Stomach (tissue), 4 donors: ENCODE measurements around the gene MREG.

ENCODE experiments used
- EP300 ChIP-seq: sonication (generic); formaldehyde crosslinking; IDR thresholded peaks from one replicate; pipeline ENCODE4 v1.6.1; 2017; ENCODE audit warnings: antibody characterized with exemption
- TF ChIP-seq, protein P1 (sequence below), 7 experiments: fragments of 450-650 bp in 4 of 7; fragments of 200-600 bp in 3 of 7; sonication (generic) in 3 of 7; IDR thresholded peaks; one replicate each; pipeline ENCODE4 v1.5.1; 2016 to 2019; ENCODE audit warnings: antibody characterized with exemption in 7 of 7, control low read depth in 2 of 7, mild to moderate bottlenecking in 1 of 7

DNA sequence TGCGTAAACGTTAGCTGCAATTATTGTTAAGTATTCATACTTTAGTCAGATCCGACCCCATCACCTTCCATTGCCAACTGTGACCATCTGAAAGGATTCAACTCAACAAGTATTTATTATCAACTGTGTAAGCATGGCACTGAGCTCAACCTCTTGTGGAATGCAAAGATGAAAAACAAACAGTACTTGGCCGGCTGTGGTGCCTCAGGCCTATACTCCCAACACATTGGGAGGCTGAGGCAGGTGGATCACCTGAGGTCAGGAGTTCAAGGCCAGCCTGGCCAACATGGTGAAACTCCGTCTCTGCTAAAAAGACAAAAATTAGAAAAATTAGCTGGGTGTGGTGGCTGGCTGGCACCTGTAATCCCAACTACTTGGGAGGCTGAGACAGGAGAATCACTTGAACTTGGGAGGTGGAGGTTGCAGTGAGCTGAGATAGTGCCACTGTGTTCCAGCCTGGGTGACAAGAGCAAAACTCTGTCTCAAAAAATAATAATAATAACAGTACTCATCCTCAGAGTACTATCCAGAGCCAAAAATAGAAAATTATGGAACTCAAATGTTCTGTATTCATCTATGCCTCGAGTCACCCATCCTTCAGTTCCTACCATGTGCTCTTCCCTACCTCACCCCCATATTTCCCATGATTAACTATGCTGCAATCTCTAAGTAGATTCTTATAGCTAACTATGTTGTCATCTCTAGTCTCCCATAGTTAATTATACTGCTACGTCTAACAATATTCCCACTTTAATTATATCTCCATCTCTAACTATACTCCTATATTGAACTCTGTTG is 8.6 kb upstream of the MREG start:
- TF ChIP-seq, protein P1, sequence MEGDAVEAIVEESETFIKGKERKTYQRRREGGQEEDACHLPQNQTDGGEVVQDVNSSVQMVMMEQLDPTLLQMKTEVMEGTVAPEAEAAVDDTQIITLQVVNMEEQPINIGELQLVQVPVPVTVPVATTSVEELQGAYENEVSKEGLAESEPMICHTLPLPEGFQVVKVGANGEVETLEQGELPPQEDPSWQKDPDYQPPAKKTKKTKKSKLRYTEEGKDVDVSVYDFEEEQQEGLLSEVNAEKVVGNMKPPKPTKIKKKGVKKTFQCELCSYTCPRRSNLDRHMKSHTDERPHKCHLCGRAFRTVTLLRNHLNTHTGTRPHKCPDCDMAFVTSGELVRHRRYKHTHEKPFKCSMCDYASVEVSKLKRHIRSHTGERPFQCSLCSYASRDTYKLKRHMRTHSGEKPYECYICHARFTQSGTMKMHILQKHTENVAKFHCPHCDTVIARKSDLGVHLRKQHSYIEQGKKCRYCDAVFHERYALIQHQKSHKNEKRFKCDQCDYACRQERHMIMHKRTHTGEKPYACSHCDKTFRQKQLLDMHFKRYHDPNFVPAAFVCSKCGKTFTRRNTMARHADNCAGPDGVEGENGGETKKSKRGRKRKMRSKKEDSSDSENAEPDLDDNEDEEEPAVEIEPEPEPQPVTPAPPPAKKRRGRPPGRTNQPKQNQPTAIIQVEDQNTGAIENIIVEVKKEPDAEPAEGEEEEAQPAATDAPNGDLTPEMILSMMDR (IDR thresholded peaks at IDR 0.05) = no peak
- no peak for TF ChIP-seq EP300
